BE2C (cell line): ENCODE data around the gene TMEM178B.

Experiments used
- DNase-seq: peaks from one replicate; pipeline ENCODE4 v3.0.0-alpha.2; 2020
- H3K27me3 ChIP-seq: fragments of 250-450 bp; sonication (Bioruptor Pico); 2 replicates; pipeline ENCODE4 v1.5.1; 2020; ENCODE audit warnings: mild to moderate bottlenecking
- H3K36me3 ChIP-seq: fragments of 250-450 bp; sonication (Bioruptor Pico); 2 replicates; pipeline ENCODE4 v1.5.1; 2020; ENCODE audit warnings: mild to moderate bottlenecking
- H3K4me1 ChIP-seq: fragments of 250-450 bp; sonication (Bioruptor Pico); 2 replicates; pipeline ENCODE4 v1.5.1; 2020
- H3K4me3 ChIP-seq: 2 replicates; pipeline ENCODE4 v1.5.1; 2011; ENCODE audit warnings: low read depth, low read length
- H3K9me3 ChIP-seq: fragments of 250-450 bp; sonication (Bioruptor Pico); 2 replicates; pipeline ENCODE4 v1.5.1; 2020
- TF ChIP-seq, protein P1 (sequence below): IDR thresholded peaks from 2 replicates; pipeline ENCODE4 v1.5.1; 2012; ENCODE audit warnings: mild to moderate bottlenecking, low read depth, low read length

The TMEM178B gene

DNA sequence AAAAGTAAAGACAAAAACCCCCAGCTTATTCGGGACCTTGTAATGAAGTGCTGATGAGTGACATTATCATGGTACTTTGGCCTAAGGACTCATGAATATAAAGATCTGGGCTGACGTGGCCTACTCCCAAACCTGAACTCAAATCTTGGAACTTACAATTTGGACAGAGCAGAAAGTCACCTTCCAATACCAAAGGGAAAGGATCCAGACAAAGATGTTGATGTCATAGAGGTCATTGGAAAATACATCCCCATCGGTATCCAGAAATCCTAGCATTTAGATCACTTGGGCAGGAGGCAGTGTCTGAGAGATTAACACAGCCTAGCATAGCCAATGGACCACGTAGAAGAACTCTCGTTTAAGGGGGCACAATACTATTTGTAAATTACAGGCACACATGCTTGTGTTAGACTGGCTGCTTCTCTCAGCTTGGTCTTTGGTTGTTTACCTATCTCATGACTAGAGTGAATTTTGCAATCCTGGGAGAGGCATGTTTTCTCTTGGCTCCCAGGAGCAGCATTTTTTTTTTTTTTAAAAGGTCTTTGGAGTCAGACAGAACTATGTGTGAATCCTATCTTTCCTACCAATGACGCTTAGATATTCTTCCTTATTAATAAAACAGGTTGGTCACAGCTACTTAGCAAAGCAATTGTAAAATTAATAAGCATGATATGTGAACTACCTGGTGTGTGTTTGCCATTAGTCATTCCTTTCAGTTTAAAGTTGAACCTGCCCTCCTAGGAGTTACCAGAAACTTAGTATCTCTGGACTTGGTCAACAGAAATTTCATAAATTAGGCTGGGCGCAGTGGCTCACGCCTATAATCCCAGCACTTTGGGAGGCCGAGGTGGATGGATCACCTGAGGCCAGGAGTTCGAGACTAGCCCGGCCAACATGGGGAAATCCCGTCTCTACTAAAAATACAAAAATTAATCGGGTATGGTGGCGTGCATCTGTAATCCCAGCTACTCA, 31.4 kb upstream of the TMEM178B start:
- H3K9me3 ChIP-seq, result no peaks in the 10 kb centered on the region; the same call in 1 of the 2 replicates
- no peaks in the 10 kb centered on the region for H3K27me3 ChIP-seq
- TF ChIP-seq, protein P1, sequence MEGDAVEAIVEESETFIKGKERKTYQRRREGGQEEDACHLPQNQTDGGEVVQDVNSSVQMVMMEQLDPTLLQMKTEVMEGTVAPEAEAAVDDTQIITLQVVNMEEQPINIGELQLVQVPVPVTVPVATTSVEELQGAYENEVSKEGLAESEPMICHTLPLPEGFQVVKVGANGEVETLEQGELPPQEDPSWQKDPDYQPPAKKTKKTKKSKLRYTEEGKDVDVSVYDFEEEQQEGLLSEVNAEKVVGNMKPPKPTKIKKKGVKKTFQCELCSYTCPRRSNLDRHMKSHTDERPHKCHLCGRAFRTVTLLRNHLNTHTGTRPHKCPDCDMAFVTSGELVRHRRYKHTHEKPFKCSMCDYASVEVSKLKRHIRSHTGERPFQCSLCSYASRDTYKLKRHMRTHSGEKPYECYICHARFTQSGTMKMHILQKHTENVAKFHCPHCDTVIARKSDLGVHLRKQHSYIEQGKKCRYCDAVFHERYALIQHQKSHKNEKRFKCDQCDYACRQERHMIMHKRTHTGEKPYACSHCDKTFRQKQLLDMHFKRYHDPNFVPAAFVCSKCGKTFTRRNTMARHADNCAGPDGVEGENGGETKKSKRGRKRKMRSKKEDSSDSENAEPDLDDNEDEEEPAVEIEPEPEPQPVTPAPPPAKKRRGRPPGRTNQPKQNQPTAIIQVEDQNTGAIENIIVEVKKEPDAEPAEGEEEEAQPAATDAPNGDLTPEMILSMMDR, result no peak
- H3K4me1 ChIP-seq, result no peaks in the 10 kb centered on the region
- H3K36me3 ChIP-seq, result no peaks in the 10 kb centered on the region
- H3K4me3 ChIP-seq, result no peak overlapping the region
- no peak for DNase-seq

DNA sequence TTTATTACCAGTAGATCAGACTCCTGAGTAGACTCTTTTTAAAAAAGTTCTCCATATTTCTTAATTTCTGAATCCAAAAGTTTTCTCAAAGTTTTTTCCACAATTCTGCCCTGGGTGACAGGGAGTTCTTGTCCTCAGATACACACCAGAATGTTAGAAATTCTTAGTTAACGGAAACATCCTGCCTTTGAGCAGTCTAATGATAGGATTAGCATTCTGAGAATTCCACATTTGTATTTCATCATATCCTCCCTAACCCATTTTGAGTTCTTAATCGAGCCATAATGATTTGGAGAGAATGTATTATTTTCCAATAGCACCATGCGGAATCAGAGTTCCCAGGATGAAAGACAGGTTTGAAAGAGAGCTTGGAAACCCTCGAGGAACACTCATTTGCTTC, 30.2 kb upstream of the TMEM178B start:
- DNase-seq, result no peak
- Histone ChIP-seq H3K9me3 (no peaks in the 10 kb centered on the region; the same call in 1 of the 2 replicates), H3K27me3 (no peaks in the 10 kb centered on the region), H3K4me1 (no peaks in the 10 kb centered on the region), H3K4me3 (no peak overlapping the region), H3K36me3 (no peaks in the 10 kb centered on the region)
- TF ChIP-seq, protein P1, result no peak

DNA sequence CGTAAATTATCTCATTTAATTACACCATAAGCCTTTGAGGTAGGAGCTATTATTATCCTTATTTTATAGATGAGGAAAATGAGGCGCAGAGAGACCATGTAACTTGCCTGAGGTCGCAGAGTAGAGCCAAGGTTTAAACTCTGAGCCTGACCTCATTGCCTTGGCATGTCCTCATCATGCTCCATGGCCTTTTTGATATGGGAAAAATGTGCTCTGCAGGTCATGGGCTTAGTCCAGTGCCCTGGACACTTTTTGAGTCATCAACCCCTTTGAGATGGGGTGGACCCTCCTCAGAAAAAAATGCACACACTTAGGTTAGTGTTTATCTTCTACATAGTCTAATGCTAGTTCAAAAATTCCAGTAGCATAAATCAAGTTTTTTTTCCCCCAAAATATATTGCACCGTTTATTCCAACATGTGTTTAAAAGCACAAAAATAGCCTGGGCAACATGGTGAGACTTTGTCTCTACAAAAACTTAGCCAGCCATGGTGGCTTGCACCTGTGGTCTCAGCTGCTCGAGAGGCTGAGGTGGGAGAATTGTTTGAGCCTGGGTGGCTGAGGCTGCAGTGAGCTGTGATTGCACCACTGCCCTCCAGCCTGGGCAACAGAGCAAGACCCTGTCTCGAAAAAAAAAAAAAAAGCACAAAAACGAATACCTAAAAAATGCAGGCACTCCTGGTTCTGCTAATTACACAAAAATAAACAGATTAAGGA, 28.6 kb upstream of the TMEM178B start:
- Histone ChIP-seq H3K4me3 (no peak overlapping the region), H3K27me3 (no peaks in the 10 kb centered on the region; the same call in 1 of the 2 replicates), H3K4me1 (no peaks in the 10 kb centered on the region), H3K36me3 (no peaks in the 10 kb centered on the region), H3K9me3 (no peaks in the 10 kb centered on the region; the same call in 1 of the 2 replicates)
- TF ChIP-seq, protein P1, result no peak
- DNase-seq, result no peak

DNA sequence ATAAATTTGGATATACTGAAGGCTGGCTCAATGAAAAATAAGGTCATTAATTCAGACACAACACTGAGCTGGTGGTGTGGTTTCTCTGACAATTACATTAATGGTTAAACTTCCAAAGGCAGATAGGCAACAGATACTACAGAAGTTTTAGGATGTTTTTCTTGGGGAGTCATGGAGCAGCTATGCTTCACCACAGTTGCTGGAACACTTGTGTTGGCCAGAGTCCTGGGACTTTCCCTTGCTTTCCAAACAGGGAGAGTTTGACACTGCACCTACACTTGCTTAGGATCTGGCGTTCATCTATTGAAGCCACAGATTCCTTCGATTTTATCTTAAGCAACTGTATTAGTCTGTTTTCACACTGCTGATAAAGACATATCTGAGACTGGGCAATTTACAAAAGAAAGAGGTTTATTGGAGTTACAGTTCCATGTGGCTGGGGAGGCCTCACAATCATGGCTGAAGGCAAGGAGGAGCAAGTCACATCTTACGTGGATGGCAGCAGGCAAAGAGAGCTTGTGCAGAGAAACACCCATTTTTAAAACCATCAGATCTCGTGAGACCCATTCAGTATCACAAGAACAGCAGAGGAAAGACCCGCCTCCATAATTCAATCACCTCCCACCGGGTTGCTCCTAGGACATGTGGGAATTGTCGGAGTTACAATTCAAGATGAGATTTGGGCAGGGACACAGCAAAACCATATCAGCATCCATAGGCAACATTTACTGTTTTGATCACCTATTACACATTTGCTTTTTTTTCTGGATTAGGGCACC, 27.8 kb upstream of the TMEM178B start:
- no peaks in the 10 kb centered on the region for H3K4me1 ChIP-seq
- no peak overlapping the region for H3K4me3 ChIP-seq
- H3K36me3 ChIP-seq, result no peaks in the 10 kb centered on the region
- H3K27me3 ChIP-seq, result no peaks in the 10 kb centered on the region; the same call in 1 of the 2 replicates
- H3K9me3 ChIP-seq, result no peaks in the 10 kb centered on the region; the same call in 1 of the 2 replicates
- DNase-seq, result no peak
- TF ChIP-seq, protein P1, result no peak

DNA sequence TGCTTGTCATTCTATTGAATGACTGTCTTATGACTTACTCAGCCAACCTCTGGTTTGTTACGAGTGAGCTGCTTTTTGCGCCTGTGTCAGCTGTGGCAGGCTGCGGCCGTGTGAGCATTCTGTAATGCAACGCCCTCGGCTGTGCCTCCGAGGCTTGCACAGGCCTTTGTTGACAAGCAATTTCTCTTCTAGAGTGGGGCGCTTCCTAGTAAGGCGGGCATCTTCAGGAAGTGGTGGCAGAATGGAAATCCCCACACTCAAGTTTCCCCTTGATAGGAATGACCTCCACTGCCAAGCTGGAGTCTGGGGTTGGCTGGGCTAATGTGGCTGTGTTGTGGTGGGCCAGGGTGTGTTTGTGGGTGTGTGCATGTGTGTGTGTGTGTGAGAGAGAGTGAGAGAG, 20.2 kb upstream of the TMEM178B start:
- no peaks in the 10 kb centered on the region for H3K9me3 ChIP-seq
- TF ChIP-seq, protein P1, result no peak
- H3K36me3 ChIP-seq, result no peaks in the 10 kb centered on the region
- DNase-seq, result no peak
- no peak overlapping the region for H3K4me3 ChIP-seq
- H3K4me1 ChIP-seq, result no peaks in the 10 kb centered on the region
- no peaks in the 10 kb centered on the region; the same call in 1 of the 2 replicates for H3K27me3 ChIP-seq
